Retina (tissue), 1 donor: ENCODE measurements around the gene PLXNA4.

ENCODE experiments used
- DNase-seq: peaks from one replicate; pipeline ENCODE4 v3.0.0-alpha.2; 2016

Gene PLXNA4

DNA sequence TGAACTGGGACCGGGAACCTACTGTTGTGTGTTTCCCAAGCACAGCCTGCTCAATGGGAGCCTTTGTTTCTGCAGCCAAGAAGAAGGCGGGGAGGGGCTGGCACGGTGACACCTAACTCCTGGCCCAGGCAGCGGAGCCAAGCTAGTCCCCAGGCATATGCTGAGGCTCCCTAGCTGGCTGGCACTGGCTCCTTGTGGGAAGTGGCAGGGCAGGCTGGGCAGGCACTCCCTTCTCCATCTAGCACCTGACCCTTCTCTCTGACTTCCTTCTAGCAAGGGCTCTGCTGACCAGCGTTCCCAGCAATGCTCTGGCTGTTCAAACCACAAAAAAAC, 325.0 kb downstream of the PLXNA4 start:
- no peak for DNase-seq

DNA sequence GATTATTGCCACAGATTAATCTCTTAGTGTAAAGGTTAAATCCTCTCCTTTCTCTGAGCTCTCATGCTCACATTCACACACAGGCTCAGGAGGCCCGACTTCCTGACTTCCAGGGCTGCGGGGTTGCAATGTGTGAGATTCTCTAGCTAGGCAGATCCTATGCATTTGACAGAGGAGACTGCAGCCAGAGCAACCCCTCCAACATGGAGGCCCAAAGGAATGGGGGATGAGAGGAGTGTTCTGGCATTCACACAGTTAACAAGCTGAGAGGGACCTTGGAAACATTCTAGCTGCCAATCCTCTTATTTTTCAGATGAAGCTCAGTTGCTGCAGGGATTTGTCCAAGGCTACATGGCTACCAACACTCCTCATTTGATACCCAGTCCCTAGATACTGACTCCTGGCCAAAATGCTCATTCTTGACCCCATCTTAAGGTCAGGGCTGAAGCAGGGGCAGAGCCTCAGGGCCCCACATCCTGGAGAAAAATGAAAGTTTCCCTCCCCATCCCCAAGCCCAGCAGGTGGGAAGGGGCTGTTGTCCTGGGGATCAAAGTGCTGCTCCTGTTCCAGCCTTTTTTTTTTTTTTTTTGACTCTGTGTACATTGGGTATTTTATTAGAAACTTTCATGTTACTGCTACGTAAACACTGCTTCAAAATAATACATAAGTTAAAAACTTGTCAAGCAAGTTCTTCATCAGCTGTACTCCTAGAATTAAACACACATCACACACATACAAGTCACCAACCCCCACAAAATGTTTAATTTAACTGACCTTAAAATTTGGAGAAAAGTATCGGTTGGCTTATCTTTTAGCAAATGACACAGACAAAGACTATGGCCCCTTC, 325.6 kb downstream of the PLXNA4 start:
- DNase-seq, result no peak

DNA sequence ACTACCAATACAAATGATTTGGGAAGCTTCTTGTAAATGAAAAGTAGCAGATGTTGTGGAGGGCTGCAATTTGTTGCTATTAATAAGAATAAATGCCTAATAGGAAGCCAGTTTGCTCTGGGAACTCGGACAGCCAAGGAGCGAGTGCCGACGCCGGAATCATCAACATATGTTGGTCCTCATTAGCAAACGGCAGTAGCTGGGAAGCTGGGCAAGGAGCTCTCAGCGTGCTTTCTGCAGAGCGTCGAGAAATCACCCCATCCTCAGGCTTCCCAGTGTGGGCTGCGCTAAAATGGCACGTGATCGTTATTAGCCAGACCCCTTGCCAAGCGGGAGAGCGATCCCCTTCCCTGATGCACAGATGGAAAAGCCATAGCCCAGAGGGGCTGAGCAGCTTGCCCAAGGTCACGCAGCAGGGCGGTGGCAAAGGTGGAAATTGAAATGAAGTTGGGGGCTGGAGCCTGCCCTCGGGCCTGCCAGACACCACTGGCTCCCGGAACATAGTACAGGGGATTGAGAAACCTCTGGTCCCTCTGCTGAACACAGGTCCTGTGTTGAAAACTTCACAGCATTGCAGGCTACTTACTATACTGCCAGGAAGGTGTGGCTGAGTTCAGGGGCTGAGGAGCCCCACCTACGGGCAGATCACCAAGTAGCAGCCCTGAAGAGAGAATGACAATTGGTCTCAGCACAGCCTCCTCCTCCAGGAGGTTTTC, 326.9 kb downstream of the PLXNA4 start:
- no peak for DNase-seq

DNA sequence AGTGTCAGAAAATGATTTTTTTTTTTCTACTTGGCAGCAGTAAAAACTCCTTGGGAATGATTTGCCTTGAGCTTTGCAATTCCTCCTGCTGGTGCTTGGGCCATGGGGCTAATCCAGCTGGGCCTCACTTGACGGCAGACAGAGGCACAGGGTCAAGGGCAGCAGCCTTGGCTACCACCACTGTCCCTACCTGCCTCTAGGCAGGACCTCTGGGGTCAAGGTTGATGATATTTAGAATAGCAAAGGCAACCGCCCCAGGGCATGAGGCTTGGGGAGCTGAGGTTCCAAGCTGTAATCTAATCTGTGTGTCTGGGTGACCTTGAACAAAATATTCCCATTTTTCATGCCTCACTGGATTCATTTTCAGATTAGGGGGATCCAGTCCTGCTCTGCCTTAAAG, 327.4 kb downstream of the PLXNA4 start:
- DNase-seq, result no peak

DNA sequence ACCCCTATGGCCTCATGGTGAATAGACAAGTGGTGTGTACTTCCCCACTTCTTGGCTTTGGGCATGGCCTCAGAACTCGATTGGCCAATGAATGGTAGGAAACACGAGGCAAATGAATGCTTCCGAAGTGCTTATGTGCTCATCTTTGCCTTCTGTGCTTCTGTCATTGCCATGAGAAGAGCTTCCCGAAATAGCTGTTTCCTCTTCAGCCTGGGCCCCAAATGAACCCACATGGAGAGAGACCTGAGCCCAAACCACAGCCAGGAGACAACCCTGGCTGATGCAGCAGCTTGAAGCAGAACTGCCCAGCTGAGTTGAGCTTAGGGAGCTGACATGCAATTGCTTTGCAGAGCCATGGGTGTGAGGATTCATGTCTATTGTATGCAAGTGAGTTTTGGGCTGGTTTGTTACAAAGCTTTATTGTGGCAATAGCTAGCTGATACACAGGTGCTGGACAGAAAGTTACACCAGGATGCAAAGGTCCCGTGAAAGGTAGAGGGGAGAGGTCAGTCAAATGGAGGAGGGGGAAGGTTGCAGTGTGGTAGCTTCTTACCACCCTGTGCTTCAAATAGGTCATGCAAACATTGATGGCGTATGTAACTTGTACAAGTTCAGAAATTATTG, 328.2 kb downstream of the PLXNA4 start:
- no peak for DNase-seq

DNA sequence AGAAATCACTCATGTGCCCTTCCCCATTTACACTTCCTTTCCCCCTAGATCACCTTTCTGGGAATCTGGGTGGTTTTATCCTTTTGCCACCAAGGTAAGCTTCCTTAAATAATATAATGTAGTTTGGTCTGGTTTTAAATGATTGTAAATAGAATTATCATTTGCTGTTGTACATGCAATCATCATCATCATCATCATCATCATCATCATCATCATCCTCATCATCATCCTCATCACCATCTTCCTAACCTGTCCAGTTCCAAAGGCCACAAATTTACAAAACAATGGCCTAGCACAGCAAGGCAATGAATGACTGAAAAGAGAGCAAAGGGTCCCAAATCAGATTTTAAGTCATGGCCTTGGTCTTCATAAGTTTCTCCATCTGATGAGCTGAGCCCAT, 329.7 kb downstream of the PLXNA4 start:
- DNase-seq, result no peak

DNA sequence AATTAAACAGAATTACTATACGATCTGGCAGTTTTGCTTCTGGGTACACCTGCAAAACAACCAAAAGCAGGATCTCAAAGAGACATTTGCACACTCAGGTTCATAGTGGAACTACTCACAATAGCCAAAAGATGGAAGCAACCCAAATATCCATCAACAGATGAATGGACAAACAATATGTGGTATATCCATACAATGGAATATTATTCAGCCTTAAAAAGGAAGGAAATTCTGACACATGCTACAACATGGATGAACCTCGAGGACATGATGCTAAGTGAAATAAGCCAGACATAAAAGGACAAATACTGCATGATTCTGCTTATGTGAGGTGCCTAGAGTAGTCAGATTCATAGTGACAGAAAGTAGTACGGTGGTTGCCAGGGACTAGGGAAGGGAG, 330.7 kb downstream of the PLXNA4 start:
- no peak for DNase-seq

DNA sequence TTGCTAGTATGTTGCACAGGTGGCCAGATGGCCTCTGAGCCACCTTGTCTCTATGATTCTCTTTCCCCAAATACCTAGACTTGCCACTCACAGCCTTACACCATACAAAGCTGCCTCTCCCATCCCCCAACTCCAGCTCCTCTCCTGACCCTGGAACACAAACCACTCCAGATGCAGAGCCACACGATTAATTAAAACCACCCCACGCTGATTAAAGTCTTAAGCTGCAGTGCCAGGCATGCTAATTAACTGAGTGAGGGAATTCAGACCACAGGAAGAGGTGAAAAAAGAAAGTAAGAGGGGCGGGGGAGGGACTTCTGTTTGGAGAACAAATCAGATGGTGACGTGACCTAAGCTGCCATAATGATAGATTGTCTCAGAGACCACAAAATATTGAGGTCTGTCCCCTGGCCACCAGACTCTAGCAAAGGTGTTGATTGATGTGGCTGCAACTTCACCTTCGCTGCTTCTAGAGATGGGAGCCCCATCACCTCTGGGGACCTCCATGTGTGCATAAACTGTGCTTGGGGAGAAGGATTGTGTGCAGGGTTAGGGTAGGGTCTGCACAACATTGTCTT, 331.3 kb downstream of the PLXNA4 start:
- DNase-seq, result no peak

DNA sequence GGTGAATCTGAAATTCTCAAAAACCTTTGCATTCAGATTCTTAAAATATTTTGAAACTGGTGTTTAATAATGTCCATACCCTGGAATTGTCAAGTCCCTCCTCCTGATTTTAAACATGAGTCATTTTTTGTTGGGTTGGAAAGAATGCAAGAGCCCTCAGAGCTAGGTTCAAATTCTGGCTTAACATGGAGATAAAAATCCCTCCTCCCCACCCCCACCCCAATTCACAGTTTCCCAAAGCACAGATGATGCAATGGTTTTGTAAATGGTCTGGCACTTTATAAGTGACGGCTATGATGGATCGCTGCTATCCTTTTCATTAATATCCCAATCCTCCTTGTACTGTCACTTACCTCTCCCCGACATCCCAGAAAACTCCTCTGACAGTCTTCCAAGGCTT, 332.8 kb downstream of the PLXNA4 start:
- no peak for DNase-seq

DNA sequence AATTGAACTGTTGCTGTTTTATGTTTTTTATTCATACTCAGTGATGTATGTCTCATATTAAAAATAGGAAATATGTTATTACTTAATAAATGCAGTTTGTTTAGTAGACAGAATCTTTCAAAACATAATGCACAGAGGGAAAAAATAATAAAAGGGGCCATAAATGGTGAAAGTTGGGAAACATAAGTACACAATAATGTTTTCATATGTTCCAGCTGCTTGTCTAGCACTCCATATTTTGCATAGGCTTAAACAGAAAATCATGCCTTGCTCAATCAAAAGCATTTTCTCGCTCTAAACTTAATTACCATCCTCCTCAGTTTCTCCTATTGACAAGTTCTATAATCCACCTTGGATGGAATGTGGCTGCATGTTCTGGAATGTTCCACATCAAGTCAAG, 333.2 kb downstream of the PLXNA4 start:
- DNase-seq, result no peak

DNA sequence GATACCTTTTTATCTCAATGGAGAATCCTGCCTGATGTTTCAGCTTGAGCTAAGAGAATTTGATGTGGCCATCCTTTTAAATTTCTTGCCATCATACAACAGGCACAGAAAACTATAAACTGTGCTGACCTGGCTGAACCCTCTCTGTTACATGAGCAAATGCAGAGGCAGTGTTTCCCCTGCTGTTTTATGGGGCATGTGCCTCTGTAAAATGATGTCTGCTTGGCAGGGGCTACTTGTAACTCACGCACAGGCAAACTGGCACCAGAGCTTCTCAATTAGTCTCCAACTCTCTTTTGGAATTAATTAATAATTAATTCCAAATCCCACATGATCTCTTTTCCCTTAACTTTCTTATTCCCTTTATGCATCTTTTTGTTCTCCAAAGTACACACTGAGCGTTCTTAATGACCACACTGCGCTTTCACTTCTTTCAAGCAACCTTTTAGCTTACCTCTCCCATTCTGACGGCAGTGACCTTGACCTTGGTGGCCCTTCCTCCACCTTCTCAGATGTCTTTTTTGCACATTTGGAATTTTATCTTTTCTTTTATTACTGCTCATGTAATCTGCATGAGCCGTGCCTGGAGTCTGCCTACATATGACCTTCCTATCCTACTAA, 334.0 kb downstream of the PLXNA4 start:
- no peak for DNase-seq

DNA sequence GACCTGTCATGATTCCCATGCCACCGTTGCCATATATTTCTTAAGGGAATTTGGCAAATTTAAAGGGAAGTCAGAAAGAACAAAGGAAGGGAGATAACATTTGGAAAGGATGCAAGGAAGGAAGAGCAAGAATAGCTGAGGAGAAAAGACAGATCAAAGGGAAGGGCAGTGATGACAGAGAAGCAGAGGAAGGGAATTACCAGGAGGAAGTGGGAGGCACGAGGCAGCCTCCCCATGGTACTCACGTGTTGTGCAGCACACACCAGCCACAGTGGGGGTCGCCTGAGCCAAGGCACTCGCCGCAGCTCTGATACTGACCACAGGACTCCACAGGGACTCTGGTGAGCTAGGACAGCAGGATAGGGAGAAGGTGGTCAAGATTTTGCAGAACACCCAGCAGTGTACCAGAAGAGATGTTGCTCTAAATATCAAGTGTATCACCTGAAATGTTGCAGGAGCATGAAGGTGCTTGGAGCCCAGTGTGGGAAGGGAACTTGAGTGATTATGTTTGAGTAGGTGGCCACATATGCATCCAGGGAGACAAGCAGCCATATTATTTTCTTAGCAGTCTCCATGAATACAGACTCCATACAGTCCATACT, 335.3 kb downstream of the PLXNA4 start:
- DNase-seq, result no peak

DNA sequence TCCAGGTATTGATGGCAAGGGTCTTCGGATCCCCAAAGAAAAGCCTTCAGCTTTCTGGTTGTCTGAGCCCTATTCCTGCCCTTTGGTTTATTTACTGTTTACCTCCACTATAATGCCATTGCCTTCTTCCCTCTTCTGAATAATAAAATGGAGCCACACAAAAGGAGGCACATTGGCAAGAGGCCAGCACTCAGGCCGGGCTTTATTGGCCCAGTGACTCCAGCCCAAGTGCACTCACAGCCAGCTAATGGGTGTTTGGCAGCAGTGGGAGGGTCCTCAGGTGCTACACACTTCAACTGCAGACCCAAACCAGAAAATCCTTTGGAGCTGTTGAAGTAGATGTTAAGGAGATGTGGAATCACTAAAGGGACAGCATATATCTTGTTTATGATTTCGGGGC, 336.0 kb downstream of the PLXNA4 start:
- DNase-seq, result no peak

DNA sequence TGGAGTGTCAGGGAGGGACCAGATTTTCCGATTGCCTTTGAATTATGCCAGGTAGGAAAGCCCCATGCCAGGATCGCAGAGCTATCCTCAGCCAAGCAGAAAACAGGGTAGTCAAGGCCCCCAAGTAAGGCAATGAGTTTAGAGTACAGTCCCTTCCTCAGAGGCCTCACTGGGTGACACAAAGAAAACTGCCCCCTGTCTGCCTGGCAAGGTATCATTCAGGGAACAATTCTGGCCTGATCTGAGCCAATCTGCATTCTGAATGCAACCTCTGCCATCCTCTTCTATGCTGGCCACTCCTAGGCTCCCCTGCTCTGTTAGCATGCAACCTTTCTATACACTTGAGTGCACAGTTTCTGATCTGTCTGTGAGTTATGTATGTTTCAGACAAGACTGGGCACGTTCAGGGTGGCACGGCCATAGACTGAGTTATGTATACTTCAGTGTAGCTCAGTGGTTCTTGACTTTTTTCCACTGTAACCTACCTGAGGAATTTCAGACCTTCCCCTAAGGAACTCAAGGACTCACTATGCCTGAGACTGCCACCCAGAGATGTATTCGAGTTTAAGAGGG, 336.8 kb downstream of the PLXNA4 start:
- DNase-seq, result no peak

DNA sequence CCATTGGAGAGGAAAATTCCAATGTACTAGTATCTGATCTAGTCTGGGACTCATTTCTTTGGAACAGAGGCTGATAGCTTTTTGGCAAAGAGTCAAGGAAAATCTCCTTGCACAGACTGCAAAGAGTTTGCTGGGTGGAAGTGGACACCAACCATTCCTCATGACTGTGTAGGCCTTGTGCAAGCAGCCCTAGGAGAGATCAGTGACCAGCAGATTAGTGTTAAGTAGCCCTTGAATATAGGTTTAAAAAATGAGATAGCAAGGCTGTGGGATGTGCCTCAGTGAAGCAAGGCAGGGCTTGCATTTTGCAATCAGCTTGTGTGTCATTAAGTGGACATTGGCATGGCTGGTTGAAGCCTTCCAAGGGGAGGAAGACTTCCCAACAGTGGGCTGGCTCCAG, 341.6 kb downstream of the PLXNA4 start:
- DNase-seq, result no peak

DNA sequence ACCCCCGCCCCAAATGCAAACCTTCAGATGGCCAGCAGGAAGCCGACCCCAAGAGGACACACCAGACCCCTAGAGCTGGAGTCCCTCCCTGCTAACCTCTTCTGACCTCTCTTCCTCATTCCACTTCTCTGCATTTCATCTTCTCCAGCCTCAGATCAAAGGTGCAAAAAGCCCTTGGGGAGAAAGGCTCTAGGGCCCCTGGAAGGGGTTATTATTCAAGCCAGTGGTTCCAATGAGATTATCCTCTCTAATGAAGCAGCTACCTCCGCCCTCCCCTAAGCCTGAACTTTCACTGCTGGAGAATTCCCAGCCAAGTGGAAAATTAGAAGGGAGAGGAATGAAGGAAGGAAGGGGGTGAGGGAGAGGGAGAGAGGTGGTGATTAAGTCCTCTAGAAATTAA, 343.9 kb downstream of the PLXNA4 start:
- peak; percentile 69 for DNase-seq

DNA sequence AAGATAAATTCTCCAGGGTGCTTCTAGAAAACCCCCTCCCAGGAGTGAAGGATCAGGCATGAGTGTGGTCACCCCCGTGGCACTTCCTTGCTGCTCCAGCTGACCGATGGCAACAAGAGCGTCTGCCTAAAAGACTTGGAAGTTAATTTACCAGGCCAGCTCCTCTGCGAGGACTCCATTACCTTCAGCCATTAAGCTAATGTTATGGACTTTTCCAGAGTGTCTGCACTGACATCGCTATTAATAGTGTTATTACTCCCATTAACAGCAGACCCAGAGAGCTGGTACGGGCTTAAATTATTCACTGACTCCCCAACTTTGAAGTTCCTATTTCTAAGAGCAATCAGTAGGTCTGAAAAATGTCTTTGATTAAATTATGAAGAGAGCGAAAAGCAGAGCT, 345.8 kb downstream of the PLXNA4 start:
- no peak for DNase-seq

DNA sequence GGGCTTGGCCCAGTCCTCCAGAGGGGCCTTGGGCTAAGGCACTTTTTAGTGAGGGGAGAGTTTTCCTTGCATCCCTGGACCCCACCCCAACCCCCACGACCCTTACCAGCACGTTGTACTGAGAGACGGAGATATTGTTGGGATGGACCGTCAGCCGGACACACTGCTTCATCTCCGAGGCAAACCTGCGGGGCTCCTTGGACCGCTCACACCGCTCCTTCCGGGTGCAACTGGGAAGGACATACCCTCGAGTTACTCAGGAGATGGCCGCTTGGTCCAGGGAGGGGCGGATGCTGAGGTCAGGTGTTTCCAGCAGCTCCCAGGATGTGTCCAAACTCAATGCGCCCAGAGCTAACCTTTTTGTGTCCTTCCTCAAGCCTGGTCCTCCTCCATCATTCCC, 348.0 kb downstream of the PLXNA4 start:
- DNase-seq, result no peak

DNA sequence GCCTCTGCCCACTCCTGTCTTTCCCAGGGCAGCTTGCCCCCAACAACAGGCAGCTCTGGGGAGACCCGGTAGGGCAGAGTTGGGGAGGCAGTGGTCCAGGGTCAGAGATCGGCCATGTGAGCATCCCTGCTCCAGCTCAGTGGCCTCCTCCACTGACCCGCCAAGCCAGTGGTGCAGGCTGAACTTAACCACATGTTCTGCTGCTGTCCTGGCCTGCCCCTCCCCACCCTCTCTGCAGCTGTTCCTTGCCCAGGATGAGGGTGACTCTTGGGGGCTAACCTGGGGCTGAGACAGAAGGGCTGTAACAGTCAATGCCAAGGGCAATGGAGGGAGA, 349.3 kb downstream of the PLXNA4 start:
- DNase-seq, result no peak

DNA sequence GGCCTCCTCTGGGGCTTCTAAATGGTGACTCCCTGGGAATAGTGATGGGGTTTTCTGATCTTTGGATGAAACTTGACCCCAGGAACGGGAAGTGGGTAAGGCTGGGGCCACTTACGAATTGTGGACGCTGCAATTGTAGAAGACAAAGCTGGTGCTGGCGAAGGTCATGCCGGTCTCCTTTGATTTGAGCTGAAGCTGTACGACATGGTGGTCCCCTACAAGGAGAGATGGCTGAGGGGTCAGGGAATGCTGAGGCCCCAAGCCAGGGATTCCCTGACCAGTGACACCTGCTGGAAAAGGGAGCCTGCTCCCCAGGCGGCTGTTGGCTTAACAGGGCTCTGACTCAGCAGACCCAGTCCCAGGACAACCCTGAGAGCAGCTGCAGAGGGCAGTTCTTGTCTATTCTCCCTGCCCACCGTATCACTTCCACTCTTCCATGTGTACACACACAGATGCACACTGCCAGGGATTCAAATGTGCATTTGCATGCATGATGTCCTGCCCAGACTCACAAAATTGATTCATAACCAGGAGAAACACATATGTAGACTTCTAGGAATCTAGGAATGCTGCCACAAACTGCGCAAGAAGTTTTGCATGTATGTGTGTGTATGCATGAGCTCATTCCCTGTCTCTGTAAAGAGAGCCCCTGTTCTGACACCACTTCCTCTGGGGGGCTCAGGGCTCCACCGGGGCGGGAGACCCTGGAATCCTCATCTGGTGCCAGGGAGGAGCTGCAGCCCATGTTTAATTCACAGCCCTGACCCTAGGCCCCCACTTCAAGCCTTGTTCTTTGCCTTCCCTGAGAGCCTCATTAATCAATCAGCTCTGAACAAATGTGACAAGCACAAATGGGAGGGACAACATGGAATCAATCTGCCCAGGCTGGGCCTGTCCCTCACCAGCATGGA, 350.0 kb downstream of the PLXNA4 start:
- DNase-seq, result peak; percentile 81

DNA sequence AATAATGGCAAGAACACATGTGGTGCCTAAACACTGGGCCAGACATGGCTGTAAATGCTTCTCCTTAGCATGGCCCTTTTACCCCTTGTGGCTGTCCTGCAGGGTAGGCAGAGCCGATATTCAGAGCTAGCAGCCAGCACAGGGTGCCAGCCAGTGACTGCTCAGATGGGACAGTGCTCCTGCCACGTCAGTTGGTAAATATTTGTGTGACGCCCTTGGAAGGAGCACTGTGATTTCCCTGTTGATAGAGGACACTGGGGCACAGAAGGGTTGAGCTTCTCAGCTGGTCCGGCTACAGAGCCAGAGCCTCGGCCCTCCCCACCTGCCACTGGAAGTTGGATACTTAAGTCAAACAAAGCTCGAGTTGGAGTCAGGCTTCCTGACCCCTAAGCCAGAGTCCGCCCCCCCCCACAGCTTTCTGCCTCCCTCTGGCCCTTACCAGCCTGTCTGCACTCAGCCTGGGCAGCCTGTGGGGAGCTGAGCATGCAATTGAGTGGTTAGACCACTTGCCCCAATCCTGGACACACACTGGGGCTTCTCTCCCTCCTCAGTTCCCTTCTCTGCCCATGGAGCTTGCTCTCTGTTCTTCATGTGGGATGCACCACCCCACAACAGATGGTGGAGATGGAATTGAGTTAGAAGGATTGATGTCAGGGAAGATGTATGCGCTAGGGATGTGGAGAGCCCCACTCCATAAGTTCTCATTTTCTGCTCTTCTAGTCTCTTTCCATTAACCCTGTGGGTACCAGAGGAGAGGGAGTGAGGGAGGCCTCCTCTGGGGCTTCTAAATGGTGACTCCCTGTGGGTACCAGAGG, 350.8 kb downstream of the PLXNA4 start:
- no peak for DNase-seq
